Amniotic epithelial cell (primary cell): ENCODE data around the gene SMTN.
"Not testable (repeated sequence)": the region's sequence is repeated elsewhere in the genome, so short reads cannot be mapped to it uniquely, and the experiment has no call there.

Experiments
- DNase-seq: peaks from one replicate; pipeline ENCODE4 v3.0.0-alpha.2; 2010; ENCODE audit warnings: low read depth

The SMTN gene

DNA sequence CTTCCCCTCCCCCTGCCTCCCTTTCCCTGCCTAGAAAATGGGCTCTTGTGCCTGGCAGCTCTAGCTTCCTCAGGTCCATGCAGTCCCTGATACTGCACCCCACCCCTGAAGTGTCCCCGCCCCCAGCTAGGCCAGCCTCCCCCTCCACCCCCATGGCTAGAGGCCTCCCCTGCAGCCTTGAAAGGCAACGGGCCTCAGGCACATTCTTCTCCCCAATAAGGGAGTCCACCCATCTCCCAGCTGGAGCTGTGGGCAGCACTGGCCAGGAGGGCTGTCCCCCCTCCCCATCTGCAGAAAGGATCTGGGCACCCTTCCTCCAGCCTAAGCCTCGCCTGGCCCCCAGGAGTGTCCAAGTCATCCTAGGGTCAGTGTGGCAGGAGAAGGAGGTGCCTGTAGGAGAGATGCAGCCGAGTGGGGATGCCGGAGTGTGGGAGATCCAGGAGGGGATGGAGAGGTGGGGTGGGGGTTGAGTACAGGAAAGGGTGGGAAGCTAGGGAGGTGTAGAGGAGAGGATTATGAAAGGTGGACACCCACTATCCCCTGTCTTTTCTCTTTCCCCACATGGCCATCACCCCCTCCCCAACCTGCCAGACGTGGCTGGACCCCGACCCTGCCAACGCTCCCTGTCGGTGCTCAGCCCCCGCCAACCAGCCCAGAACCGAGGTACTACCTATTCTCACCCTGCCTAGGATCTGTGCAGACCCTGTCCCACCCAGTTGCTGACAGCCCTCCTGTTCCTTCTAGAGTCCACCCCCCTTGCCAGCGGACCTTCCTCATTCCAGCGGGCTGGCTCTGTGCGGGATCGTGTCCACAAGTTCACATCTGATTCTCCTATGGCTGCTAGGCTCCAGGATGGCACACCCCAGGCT lies 9.3 kb downstream of the SMTN start:
- DNase-seq: no peak

DNA sequence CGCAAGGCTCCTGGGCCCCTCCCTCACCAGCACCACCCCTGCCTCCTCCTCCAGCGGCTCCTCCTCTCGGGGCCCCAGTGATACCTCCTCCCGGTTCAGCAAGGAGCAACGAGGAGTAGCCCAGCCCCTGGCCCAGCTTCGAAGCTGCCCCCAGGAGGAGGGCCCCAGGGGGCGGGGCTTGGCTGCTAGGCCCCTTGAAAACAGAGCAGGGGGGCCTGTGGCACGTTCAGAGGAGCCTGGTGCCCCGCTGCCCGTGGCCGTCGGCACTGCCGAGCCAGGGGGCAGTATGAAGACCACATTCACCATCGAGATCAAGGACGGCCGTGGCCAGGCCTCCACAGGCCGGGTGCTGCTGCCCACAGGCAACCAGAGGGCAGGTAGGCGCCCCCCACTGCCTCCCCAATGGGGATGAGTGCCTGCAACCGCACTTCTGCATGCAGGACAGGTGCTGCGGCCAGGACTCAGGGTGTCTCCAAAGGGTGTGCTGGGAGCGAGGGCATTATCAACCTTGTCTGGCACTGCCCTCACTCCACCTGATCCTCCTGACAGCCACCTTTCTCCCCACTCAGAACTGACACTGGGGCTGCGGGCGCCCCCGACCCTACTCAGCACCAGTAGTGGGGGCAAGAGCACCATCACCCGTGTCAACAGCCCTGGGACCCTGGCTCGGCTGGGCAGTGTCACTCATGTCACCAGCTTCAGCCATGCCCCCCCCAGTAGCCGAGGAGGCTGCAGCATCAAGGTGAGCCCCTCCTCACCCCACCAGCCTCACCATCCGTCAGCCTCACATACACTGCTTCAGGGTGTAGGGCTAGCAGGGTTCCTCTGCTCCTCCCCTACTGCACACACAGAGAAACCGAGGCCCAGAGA lies 10.2 kb downstream of the SMTN start:
- DNase-seq: no peak

DNA sequence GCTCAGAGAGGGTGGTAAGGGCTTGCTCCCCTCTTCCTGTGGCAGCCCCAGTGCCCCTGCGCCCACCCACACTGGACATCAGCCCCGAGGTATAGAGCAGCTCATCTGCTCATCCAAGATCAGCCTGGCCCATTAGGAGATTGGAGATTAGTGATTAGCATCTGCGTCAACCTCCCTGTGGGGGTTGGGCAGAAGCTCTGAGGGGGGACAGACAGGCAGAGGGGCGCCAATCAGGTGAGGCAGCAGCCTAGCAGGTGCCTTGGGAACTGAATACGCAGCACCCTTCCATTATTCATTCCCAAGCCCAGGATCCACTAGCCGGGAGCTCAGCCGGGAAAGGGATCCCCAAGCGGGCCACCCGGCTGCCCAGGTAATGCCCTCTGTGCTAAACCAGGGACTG lies 11.0 kb downstream of the SMTN start:
- DNase-seq: no peak

DNA sequence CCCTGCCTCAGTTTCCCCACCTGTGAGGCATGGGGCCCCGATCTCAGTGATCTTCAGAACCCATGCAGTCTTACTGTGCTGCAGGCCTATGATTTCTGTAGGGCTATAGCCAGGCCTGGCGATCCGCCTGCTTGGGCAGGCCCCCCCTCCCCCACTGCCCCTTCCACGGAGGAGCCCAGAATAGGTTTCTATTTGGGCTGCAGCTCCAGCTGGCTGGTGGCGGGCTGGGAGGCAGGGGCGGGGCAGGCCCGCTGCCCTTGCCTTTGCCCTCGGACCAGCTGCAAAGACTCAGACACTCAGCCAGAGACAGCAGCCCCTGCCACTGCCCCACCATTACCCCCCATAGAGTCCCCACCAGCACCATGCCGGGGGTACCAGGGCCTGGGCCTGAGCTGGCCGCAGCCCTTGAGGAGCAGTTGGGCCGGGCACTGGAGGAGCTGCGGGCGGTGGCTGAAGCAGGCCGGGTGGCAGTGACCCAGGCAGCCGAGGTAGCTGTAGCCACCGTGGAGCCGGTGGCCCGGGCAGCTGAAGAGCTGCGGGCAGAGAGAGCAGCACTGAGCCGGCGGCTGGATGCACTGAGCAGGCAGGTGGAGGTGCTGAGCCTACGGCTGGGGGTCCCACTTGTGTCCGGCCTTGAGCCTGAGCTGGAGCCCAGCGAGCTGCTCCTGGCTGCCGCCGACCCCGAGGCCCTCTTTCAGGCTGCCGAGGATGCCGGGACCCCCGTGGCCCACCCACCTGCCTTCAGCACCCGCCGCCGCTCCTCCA lies 12.2 kb downstream of the SMTN start:
- no peak for DNase-seq

DNA sequence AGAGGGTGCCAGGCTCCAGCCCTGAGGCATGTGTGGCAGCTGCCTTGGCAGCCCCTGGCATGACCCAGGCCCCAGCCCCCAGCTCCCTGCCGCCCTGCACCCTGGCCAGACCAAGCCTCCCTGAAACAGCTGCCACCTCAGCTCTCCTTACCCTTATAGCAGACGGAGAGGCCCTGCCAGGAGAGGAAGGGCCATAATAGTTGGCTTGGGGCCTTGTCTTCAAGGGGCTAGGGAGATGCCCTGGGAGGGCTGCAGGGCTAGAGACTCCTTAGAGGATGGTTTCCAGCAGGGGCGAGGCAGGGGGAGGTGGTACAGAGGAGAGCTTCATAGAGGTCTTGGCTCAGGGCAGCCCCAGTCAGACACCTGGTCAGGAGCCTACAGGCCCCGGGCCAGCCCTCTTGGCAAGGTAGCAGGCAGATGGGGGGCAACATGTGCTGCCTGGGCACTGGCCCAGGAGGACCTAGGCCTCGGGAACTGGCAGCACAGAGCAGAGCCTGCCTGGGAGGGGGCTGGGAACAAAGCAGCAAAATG lies 13.0 kb downstream of the SMTN start:
- no peak for DNase-seq

DNA sequence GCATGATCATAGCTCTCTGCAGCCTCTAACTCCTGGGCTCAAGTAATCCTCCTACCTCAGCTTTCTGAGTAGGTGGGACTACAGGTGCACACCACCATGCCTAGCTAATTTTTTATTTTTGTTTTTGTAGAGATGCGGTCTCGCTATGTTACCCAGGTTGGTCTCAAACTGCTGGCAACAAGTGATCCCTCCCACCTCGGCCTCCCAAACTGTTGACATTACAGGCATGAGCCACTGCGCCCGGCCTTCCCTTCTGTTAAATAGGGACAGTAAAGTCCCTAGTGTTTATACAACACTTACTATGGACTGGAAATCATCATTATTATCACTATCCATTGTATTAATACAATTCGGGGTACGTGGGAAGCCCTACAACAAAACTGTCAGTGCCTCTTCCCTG lies 13.6 kb downstream of the SMTN start:
- DNase-seq: no peak

DNA sequence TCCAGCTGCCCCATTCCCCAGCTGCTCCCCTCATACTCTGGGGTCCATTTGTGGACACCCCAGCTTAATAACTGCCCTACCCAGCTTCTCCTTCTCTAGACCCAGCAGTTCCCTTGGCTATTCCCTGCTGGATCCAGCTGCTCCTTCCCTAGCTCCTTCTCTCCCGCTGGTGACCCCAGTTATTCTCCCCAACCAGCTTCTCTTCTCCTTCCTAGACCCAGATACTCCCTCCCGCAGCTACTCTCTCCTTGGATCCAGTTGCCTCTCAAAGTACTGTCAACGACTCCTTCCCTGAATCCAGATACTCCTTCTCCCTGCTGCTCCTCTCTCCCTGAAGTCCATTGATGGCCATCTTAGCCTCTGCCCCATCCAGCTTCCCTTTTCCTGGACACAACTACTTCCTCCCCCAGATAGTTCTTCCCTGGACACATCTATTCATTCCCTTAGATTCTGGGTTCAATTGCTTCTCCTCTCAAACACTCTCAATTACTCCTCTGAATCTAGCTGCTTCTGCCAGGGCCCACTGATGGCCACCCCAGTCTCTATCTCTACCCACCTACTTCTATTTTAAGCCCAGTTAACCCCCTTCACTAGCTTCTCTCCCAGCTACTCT lies 14.6 kb downstream of the SMTN start:
- DNase-seq: no peak

DNA sequence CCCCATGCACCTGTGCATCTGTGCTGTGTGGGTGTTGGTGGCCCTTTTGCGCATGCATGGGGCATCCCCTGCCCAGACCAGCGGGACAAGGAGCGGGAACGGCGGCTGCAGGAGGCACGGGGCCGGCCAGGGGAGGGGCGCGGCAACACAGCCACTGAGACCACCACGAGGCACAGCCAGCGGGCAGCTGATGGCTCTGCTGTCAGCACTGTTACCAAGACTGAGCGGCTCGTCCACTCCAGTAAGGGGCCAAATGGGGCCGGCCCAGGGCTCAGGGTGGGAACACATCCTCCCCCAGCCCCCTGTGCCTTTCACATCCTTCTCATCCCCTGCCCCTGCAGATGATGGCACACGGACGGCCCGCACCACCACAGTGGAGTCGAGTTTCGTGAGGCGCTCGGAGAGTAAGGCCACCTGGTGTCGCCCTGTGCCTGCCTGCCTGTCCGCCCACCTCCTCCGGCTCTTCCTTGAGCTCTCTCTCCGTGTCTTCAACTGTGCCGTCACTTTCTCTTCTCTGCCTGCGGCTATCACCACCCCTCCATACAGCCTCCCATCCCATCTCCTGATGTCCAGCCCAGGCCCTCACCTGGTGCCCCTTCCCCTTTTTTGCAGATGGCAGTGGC lies 15.7 kb downstream of the SMTN start:
- no peak for DNase-seq

DNA sequence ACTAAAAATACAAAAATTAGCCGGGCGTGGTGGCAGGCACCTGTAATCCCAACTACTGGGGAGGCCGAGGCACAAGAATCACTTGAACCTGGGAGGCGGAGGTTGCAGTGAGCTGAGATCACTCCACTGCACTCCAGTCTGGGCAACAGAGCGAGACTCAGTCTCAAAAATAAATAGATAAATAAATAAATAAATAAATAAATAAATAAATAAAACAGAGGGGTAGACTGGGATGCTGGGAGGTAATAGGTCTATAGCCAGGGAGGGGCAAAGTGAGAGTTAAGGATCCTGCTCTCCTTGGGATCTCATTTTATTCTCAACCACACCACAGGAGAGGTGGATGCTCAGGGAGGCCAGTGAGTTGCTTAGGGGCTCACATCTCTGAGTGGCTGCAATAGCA lies 16.4 kb downstream of the SMTN start:
- not testable (repeated sequence) for DNase-seq

DNA sequence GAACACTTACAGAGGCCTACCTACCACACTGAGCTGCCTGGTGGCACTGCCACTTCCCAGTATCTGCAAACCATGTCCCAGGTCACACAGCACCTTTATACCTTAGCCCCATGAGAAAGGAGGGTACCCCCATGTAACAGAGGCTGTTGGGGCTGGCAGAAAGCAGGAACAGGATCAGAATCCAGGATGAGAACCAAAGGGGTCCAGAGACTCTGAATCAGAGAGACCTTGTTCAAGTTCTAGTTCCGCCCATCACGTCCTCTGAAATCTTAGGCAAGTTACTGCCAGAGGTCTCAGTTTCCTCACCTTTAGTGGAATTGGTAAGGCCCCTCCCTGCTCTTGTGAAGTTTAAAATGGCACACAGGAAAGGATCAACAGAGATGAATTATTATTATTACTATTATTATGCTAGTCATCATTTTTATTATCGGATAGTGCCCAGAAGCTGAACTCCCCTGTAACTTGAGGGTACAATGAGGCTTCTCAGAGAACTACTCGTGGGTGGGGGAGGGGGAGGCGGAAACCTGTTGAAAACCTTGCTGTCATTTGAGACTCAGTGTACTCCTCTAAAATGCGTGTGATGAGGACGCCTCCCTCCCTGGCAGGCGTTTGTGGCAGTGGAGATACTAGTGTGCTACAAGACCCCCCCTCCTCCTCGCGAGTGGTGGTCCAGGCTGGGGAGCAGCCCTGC lies 17.0 kb downstream of the SMTN start:
- no peak for DNase-seq

DNA sequence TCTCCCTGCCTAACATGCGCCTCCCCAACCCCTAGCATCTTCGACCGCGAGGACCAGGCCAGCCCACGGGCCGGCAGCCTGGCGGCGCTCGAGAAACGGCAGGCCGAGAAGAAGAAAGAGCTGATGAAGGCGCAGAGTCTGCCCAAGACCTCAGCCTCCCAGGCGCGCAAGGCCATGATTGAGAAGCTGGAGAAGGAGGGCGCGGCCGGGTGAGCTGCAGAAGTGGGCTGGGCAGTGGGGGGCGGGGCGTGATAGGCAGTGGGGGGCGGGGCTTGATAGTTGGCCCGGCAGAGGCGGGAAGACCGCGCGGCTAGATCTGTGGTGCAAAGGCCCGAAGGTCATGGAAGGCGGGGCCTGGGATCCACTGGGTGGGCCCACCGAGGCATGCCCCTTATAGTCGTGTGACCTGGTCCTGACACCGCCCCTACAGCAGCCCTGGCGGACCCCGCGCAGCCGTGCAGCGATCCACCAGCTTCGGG lies 17.6 kb downstream of the SMTN start:
- DNase-seq: peak; percentile 57

DNA sequence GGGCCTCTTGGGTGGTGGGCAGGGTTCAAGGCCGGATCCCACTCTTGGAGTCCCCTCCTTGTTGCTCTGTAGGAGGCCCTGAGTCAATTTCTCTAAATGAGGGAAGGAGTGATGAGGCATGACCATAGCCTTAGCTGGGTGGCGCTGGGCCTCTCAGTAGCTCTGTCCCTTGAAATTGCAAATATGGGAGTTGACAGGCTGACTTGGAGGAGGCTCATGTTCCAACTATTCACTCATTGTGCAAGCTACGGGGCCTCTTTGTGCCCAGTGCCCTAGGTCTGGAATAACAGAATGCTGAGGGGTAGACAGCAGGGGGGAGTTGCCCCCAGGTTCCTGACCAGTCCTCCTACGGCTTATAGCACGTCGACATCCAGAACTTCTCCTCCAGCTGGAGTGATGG lies 18.3 kb downstream of the SMTN start:
- peak; percentile 57 for DNase-seq

DNA sequence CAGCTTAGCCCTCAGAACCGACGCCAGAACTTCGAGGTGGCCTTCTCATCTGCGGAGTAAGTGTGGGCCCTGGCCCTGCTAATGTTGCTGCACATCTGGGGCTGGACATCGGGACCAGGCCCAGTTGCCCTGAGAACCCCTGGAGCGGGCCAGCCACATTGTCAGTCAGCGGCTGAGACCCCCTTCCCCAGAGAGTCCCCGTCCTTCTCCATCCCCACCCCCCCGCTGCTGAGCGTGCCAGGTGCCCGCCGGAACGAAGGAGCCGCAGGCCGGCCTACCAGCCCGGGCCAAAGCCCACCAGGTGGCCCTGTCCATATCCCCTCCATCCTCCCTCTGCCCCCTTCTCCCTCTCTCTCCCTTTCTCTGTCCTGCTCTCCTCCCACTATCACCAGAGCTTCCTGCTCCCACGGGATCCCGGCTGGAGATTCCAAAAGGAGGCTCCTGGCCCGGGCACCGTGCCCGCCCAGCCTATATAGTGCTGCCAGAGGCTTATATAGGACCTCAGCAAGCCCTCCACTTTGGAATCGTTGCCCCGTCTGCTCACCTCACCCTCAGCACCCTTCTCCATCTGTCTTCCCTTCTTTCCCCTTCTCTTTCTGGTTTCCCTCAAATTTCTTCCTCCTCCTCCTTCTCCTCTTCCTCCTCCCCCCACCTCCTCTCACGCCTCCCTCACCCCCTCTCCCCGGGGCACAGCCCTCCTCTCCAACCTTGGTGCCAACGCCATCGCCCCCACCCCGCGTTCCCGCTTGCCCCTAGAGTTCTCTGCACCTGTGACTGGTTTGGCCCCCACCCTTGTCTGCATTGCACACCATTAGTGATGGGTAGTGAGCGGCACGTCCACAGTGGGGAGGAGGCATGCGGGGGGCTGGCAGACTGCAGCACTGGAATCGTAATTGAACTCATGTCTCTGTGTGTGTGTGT lies 19.0 kb downstream of the SMTN start:
- no peak for DNase-seq

DNA sequence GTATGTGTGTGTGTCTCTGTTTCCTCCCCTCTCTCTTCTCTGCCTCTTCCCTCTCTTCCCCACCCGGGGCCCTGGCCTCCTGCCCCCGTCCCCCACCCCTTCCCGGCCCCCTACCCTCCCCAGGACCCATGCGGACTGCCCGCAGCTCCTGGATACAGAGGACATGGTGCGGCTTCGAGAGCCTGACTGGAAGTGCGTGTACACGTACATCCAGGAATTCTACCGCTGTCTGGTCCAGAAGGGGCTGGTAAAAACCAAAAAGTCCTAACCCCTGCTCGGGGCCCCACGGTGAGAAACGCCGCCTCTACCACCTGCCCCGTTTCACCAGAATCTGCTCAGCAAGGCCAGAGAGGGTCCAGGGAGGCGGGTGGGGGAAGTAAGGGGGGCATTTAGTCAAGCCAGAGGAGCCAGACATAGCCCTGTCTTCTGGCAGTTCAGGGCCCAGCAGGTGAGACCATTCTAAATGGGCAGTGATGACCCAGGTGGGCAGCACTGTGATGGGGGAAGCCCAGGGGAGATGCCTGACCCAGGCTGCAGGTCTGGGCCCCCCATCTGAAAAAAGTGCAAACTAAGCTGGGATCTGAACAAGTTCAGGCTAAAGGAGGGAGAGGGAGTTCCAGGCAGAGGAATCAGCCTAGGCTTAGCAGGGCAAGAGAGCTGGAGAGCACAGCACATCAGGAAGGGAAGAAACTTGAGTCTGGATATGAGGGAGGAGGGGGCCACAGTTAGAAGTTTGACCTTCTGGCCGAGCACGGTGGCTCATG lies 19.8 kb downstream of the SMTN start:
- no peak for DNase-seq

DNA sequence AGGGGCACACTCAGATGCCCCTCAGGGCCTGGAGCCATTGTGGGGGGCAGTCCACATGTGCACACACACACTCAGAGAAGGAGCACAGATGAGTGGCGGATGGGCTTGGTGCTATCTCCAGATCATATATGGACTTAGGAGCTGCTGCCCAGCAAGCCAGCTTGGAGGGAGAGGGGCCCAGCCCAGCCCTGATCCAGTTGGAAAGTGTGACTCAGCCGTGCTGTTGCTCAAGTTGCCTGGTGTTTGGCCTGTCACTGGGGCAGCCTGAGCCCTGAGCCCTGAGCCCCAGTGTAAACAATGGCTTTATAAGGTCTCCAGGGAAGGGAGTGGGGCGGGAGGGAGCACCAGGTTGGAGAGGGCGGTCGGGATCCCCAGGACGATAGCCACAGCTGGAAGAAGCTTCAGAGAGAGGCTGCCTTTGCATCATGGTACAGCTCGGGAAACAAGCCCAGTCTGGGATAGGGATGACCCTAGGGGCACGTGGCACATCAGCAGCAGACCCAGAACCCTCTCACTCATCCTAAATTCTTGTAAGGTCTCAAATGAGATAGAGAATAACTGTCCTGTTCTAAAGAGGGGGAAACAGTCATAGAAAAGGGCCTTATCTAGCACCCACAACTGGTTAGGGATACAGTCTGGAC lies 21.4 kb downstream of the SMTN start:
- peak; percentile 98 for DNase-seq

DNA sequence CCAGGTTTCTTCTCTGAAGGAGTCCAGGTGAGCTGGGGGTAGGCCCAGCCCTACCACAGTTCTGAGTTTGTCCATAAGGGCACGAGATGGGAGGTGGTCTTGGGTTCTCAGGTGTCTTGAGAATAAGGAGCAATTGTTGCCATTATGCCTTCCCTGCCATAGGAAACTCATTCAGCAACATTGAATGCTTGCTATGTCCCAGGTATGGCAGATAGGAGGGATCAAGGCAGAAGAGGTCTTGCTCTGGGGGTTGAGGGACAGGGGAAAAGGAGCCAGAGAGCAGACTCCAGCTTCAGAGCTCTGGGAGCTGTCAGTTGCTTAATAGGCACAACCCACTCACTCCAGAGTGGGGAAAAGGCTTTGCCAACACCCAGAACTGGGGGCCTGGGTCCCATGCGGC lies 22.0 kb downstream of the SMTN start:
- DNase-seq: peak; percentile 29

DNA sequence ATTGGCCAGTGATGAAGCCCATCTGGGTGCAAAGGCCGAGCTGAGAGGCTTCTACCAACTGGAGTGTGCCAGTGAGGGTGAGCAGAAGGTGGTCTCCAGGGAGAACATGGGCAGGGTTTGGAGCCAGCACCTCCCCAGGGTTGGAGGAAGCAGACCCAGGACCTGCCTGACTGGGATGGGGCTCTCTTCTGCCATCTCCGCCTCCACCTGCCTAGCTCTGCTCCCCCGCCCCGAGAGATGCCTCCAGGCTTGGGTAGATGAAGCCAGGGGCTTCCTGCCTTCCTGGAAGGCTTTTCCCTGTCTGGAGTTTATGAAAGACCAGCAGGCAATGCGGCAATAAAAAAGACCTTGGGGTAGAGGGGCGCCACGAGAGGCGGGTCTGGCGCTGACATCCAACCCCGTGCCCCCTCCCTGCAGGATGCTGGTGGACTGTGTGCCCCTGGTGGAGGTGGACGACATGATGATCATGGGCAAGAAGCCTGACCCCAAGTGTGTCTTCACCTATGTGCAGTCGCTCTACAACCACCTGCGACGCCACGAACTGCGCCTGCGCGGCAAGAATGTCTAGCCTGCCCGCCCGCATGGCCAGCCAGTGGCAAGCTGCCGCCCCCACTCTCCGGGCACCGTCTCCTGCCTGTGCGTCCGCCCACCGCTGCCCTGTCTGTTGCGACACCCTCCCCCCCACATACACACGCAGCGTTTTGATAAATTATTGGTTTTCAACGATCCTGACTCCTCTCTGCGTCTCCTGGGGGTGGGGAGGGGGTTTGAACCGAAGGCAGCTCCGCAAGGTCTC lies 23.0 kb downstream of the SMTN start:
- DNase-seq: no peak
